RWPE1 (cell line): ENCODE measurements around the gene CLTB.

Experiments
- CTCF ChIA-PET: fragments of 350-600 bp; sonication (Branson Sonifier 250); formaldehyde crosslinking; extraction: SDS; loops from one replicate; lab custom pipeline; 2021; lab: Yijun Ruan, JAX
- POLR2A ChIA-PET: fragments of 400-600 bp; formaldehyde crosslinking; extraction: SDS; loops from one replicate; lab custom pipeline; 2020; ENCODE audit warnings: antibody characterized with exemption; ENCODE audit not compliant: low non-redundant PET; lab: Yijun Ruan, JAX
- DNase-seq: peaks from one replicate; pipeline ENCODE4 v3.0.0; 2012; ENCODE audit warnings: low spot score
- H3K27ac ChIP-seq: fragments of 450-650 bp; 2 replicates; pipeline ENCODE4 v1.5.1; 2017
- CTCF ChIP-seq: fragments of 450-650 bp; conservative IDR thresholded peaks from 2 replicates; pipeline ENCODE4 v1.5.1; 2017; ENCODE audit warnings: low read depth, mild to moderate bottlenecking

CLTB gene

GRCh38 chr5:176368726-176369125 lies 47.6 kb downstream of the CLTB start:
- ChIA-PET CTCF (interaction anchor here (0.6 kb wide), 1 partner anchor 309 kb away, joined by 3 read pairs; no protein-coding TSS in a partner anchor), POLR2A (no interaction called here)
- H3K27ac ChIP-seq: peak overlapping the region; percentile 11
- no peak for DNase-seq
- TF ChIP-seq CTCF: no peak

- CTCF ChIA-PET: no interaction called here
- peak overlapping the region; percentile 79 for H3K27ac ChIP-seq
- no peak for DNase-seq
- POLR2A ChIA-PET: no interaction called here
- TF ChIP-seq CTCF: no peak
Measured at GRCh38 chr5:176366232-176366894, 50.0 kb downstream of the CLTB start.

GRCh38 chr5:176365351-176366231 lies 50.7 kb downstream of the CLTB start, which contains the start of gene ARL10:
Gene ARL10, plus strand, starts transcription at chr5:176365487. Its CDS starts 77 bp downstream, at chr5:176365564.
- ChIA-PET CTCF (no interaction called here), POLR2A (no interaction called here)
- peak; percentile 41 for DNase-seq
- H3K27ac ChIP-seq: peak within 1 kb of the TSS; percentile 79
- TF ChIP-seq CTCF: no peak

GRCh38 chr5:176364765-176365350 lies 51.5 kb downstream of the CLTB start:
- peak overlapping the region; percentile 79 for H3K27ac ChIP-seq
- no peak for DNase-seq
- POLR2A ChIA-PET: no interaction called here
- CTCF ChIA-PET: no interaction called here
- no peak for TF ChIP-seq CTCF

GRCh38 chr5:176362233-176362490 lies 54.2 kb downstream of the CLTB start:
- TF ChIP-seq CTCF: no peak
- peak overlapping the region; percentile 76 for H3K27ac ChIP-seq
- DNase-seq: no peak
- CTCF ChIA-PET: interaction anchor here (0.5 to 2.0 kb wide), 5 partner anchors 10 to 751 kb away, joined by 3 to 8 read pairs (median 3); no protein-coding TSS in a partner anchor
- POLR2A ChIA-PET: interaction anchor here (0.5 to 1.3 kb wide), 4 partner anchors 9 to 31 kb away, joined by 3 to 6 read pairs (median 4); no protein-coding TSS in a partner anchor

GRCh38 chr5:176361437-176362232 lies 54.7 kb downstream of the CLTB start, which contains the start of gene KIAA1191:
Gene KIAA1191, minus strand, starts transcription at chr5:176361764. Its CDS starts 2,256 bp downstream, at chr5:176359508.
- DNase-seq: peak; percentile 92
- ChIA-PET POLR2A (interaction anchor here (0.5 to 1.3 kb wide), 6 partner anchors 10 to 557 kb away, joined by 3 to 6 read pairs (median 3); no protein-coding TSS in a partner anchor), CTCF (interaction anchor here (0.5 to 2.0 kb wide), 7 partner anchors 10 to 750 kb away, joined by 3 to 8 read pairs (median 3); no protein-coding TSS in a partner anchor)
- TF ChIP-seq CTCF: no peak
- H3K27ac ChIP-seq: peak within 1 kb of the TSS; percentile 76
